Left hindlimb (tissue), 1 donor: ENCODE measurements around the gene FCMR.
"Not testable (repeated sequence)": the region's sequence is repeated elsewhere in the genome, so short reads cannot be mapped to it uniquely, and the experiment has no call there.

Experiments used
- DNase-seq: peaks from one replicate; pipeline ENCODE4 v3.0.0-alpha.2; 2018

The FCMR gene

DNA sequence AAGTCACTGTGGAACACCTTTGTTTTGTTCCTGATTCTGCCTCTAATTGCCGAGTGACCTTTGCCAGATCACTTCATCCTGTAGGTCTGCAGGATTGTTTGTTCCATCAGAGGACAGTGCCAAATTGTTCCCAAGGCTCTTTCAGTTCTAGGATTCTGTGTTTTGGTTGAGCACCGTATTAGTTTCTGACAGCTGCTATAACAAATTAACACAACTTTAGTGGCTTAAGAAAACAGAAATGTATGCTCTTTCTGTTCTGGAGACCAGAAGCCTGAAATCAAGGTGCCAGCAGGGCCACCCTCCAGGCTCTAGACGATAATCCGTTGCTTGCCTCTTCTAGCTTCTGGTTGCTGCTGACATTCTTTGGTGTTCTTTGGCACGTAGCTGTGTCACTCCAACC is 27.9 kb upstream of the FCMR start:
- DNase-seq, result no peak

GRCh38 chr1:206949208-206949607 is 27.5 kb upstream of the FCMR start:
- no peak for DNase-seq

- no peak for DNase-seq
Observed at GRCh38 chr1:206947255-206947654, 25.5 kb upstream of the FCMR start.

GRCh38 chr1:206946261-206946660 is 24.5 kb upstream of the FCMR start, which contains the start of gene PIGR:
TSS of gene PIGR (minus strand) at chr1:206946466. CDS start at chr1:206940531, 5,935 bp downstream.
- no peak for DNase-seq

DNA sequence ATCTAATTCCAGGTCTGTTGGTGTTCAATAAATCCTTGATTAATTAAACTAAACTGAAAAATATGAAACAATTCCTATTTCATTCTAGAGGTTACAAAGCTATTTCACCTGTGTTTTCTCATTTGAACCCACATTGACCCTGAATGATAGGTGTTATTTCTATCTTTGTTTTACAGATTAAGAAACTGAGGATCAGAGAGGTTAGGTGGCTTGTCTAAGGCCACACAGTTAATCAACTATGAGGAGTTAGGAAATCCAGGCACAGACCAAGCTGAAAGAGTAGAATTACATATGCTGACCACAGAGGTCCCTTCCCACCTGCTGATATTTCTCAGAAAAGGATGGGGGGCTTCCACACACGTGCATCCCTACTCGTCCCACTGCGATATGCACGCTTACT is 24.0 kb upstream of the FCMR start:
- no peak for DNase-seq

- DNase-seq, result no peak
Observed at GRCh38 chr1:206944703-206945102, 23.0 kb upstream of the FCMR start.

DNA sequence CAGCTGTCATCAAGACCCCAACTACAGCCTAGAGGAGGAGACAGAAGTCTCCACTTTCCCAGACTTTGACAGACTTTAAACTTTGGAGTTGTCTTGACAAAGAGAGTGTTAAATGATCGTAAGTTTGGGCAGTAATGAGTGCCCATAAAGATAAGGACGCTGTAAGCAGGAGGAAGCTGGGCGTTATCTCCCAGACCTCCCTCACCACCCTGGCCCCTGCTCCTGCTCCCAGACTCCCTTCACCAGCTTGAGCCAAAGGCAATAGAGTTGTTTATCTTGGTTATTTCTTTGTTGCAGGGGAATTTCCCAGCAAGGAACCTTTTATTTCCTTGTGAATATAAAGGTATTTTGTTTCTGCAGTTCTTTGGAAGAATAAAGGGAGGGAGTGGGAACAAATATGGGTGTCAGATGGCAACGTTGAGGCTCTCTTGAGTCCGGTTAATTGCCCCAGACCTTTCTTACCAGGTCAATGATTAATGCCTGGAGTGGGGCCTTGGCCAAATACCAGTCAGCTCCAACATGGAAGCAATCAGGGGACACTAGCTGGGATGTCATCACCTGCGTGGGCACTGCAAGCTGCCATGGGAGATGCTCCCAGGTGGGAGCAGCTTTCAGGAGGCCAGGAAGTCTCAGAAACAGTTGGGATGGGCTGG is 20.2 kb upstream of the FCMR start:
- DNase-seq, result no peak

DNA sequence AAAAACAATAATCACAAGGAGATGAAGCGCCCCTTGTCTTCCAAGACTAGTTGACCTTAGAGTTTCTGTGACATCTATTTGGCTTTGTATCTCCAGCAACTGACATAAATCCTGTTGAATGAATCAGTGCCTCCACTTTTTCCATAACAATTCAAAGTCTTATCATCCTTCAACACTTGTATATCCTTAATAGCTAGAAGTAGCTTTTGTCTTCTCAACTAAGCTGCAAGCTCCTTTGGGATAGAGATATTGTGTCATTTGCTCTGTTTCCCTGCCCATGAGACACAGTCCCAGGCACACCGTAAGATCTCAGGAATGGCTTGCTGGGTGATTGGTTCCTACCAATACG is 18.8 kb upstream of the FCMR start:
- no peak for DNase-seq

DNA sequence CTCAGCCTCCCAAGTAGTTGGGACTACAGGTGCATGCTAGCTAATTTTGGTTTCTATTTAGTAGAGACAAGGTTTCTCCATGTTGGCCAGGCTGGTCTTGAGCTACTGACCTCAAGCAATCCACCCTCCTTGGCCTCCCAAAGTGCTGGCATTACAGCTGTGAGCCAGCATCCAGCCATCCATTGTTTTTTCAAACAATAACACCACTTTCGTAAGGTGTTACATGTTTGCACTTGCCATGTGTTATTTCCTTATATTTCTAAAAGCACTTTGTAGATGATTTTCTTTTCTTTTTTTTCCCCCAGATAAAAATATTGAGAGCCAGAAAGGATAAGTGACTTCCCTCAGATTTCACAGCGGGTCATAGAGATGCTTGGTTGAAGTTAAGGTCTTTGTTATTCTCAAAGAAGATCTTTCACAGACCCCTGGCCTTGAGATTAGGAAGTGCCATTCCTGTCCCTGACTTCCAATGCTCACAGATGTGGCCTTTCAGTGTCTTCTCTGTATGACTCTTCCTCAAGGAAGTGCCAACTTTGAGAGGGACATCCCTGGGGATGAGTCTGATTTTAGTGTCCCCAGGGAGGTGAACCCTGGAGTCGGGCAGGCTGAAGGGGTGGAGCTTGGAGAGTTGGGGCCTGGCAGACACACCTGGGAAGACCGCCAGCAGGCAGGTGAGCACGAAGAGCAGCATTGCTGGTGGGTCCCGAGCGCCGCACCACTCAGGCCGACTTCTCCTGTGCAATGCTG is 18.3 kb upstream of the FCMR start:
- DNase-seq, result no peak

DNA sequence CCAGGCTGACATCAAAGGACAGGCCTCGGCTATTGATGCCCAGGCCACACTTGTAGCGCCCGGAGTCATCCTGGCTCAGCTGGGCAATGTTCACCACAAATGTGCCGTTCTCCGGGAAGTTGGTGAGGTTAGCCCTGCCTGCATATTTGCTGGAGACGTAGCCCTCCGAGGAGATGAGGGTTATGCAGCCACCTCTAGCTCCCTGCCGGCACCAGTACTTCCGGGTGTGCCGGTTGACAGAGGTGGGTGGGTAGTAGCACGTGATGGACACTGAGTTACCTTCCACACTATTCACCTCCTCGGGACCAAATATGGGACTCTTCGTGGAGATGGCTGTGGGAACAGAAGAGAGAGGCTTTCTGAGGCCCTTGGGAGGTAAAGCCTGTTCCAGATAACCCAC is 17.4 kb upstream of the FCMR start:
- no peak for DNase-seq

DNA sequence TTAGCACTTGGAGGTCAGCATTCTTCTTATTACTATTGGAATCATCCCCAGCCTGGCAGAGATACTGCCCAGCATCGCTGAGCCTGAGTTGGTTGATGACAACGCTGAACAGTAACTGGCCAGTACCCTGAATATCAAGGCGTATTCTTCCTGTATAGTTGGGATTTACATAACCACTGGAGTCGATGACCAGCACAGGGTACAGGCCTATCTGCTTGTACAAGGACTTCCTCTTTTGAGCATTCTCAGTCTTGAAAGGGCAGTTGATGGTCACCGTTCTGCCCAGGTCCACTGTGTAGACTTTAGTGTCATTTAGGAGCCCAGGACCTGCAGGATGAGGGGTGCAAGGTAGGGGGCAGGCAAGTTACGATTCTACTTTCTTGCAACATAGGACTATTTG is 15.7 kb upstream of the FCMR start:
- DNase-seq, result no peak

DNA sequence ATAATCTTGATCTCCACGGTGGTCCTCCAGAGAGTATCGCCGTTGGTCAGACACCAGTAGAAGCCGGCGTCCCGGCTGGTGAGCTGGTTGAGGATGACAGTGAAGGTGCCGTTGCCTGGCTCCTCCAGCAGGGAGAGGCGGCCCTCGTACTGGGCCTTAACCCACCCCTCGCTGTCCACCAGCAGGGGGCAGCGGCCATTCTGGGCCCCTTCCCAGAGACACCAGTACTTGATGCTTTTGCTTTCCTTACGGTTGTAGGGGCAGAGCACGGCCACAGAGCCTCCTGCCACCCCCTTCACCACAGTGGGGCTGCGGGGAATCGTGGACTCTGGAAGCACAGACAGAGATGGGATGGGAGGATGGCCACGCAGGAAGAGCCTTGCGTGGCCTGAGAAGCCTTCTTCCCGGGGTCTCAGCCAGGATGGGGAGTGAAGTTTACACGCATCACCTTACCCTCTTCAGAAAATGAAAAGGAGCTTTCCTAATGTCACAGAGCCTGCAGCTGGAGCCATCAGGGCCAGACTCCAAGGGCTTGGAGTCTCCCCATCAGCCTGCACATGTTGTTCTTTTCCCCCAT is 13.8 kb upstream of the FCMR start:
- DNase-seq, result no peak

DNA sequence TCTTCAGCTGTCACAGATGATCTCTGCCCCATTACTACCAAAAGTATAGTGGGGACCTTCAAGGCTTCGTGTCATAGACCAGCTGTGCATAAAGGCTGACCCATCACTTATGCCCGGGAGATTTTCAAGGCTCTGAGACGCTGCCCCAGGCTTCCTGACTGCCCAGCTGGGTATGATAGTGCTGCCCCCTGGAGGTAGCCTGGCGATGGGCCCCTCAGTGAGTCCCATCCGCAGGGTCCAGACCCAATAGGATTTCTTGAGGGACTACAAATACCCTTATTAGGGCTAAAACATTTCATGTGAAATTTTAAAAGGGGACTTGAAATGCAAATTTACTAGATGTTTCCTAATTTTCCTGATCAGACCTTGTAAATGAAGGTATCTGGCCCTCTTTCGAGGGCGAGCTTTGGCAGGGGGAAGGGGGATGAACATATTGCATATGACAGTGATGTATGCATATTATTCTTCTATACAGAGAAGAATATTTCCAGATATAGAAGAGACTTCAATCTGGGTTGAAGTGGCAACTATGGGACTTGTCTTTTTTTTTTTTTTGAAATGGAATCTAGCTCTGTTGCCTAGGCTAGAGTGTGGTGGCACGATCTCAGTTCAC is 11.7 kb upstream of the FCMR start:
- no peak for DNase-seq

DNA sequence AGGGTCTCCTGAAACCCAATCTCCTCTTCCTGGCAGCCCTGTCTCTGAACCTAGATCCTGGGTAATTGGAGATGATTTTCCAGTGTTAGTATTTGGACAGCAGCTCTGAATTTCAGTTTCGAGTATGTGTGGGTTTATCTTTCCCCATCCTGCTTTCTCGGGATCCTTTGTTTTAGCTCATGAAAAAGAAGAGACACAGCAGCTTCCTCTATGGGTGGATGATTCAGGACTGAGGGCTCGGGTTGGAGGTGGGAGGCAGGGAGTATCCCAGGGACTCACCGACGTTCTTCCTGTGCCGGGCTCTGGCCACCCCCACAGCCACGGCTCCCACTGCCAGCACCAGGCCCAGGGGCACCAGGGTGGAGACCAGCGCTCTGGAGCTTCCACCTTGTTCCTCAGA is 10.4 kb upstream of the FCMR start:
- DNase-seq, result no peak

GRCh38 chr1:206931709-206932108 is 10.0 kb upstream of the FCMR start:
- no peak for DNase-seq

DNA sequence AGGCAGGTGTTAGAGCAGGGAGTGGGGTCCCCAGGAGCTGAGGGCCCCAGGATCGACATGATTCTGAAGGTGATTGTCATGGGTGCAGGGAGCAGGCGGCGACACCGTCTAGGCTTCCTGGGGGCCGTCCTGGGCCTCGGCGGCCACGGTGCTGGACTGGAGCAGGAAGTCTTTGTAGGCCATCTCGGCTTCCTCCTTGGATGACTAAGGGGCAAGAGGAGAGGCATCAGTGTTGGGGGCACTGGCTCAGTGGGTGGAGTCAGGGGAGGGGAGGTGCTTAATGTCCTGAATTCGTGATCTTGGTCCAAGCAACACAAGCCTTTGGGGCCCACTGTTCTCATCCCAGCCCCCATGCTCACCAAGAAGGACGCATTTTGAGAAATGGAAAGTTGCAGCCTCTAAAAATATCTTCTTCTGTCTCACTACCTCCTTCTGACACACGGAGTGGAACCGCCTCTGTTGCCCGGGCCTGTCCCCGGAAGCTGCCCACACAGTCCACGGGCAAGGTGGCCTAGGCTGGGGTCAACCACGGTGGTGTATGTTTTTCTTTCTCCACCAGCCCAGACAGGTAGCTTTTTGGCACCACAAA is 8.6 kb upstream of the FCMR start:
- DNase-seq, result no peak

DNA sequence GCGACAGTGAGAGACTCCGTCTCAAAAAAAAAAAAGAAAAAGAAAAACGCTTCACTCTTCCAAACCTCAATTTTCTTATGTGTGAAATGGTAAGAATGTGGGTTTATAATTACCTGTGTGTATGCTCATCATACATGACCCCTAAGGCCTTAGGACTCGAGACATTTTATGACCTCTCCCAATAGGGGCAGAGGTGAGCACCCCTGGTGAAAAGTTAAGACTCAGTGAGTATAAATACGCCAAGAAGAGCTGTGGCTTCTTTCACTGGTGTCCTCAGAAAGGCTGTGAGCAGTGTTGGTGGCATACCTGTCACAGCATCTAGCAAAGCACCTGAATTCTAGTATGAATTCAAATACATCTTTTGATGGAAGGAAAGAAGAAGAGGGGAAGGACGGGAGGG is 7.8 kb upstream of the FCMR start:
- no peak for DNase-seq

DNA sequence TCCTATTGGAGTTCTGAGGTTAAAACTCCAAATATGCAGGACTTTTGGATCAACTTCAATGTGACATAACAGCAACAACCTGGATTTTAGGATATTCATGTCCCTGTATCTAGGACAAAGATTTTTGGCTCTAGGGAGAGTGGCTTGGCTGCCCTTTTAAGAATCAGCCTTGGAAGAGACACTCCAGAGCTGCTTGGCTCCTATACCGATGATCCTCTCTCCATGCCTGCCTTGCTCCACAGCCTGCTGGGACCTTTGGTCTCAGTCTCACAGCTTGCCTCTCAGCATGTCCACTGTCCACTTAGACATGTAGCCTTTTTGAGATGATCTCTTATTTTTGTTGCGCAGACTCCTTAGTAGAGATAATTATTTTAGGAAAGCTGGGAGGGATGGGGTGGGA is 4.5 kb upstream of the FCMR start:
- DNase-seq, result no peak

DNA sequence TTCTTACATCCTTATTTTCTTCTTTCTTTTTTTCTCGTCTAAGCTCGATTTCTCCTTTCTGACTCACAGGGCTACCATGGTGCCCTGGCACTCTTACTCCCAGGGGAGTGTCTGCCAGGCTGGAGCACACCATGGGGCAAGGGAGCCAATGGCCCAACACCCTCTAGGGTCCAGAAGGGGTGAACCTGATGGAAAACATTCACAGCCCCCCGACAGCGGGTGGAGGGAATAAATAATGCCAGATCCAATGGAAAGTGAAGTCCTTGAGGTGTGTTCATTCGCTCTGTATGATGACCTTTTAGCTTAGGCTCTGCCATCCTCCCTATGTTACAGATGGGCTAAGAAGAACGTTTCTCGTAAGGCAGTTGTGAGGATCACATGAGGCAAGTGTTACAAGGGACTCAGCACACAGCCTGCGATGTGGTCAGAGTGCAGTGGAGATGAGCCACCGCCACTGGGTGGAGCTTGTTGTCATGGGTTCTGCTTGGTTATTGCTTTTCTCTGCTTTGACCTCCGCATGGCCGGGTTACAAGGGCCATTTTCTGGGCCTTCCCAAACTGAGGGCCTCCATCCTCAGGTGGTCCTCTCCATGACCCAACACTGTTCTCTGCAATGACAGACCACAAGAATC is 3.5 kb upstream of the FCMR start:
- DNase-seq, result no peak

DNA sequence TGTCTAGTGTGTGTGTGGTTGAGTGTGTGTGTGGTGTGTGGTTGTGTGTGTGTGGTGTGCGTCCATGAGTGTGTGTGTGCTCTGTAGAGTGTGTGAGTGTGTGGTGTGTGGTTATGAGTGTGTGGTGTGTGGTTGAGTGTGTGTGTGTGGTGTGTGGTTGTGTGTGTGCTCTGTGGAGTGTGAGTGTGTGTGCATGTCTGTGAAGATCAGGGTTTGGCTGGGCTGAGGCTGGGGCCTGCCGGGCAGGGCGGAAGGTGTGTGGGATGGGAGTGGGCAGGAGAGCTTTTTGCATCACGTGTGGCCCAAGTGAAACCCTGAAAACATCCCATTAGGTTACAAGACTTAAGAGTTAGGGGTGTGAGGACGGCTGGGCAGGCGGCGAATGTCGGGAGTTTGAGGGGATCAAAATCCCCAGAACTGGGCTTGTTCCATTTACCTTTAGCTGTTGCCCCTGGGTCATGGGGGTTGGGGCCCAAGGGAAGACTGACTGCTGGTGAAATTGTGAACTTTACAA is 2.9 kb upstream of the FCMR start:
- DNase-seq, result no peak

- not testable (repeated sequence) for DNase-seq
Observed at GRCh38 chr1:206923961-206924557, 2.3 kb upstream of the FCMR start.
